HG03196 (cell line): ENCODE results near the gene DENND1A.
"Not testable (repeated sequence)": the region's sequence is repeated elsewhere in the genome, so short reads cannot be mapped to it uniquely, and the experiment has no call there.

Source experiments
- ATAC-seq: cut with Tn5 transposase; IDR thresholded peaks from one replicate; pipeline ENCODE4 v1.9.1; 2021; ENCODE audit not compliant: unreplicated experiment

The DENND1A gene

GRCh38 chr9:123406016-123406415, 523.9 kb downstream of the DENND1A start:
- no peak for ATAC-seq

- ATAC-seq, result no peak
Observed at GRCh38 chr9:123402981-123403509, 526.9 kb downstream of the DENND1A start.

- ATAC-seq, result no peak
Observed at GRCh38 chr9:123401879-123402513, 527.9 kb downstream of the DENND1A start.

GRCh38 chr9:123400926-123401503, 528.9 kb downstream of the DENND1A start:
- ATAC-seq, result no peak

- ATAC-seq, result no peak
Observed at GRCh38 chr9:123399803-123400378, 530.0 kb downstream of the DENND1A start.

GRCh38 chr9:123398938-123399337, 531.0 kb downstream of the DENND1A start:
- not testable (repeated sequence) for ATAC-seq

GRCh38 chr9:123397975-123398374, 532.0 kb downstream of the DENND1A start:
- ATAC-seq, result no peak

GRCh38 chr9:123395689-123396511, 534.0 kb downstream of the DENND1A start:
- ATAC-seq, result no peak

- no peak for ATAC-seq
Observed at GRCh38 chr9:123395276-123395688, 534.6 kb downstream of the DENND1A start.

GRCh38 chr9:123394291-123395235, 535.4 kb downstream of the DENND1A start:
- no peak for ATAC-seq

GRCh38 chr9:123392802-123393201, 537.1 kb downstream of the DENND1A start:
- no peak for ATAC-seq

GRCh38 chr9:123391946-123392345, 538.0 kb downstream of the DENND1A start:
- no peak for ATAC-seq

- no peak for ATAC-seq
Observed at GRCh38 chr9:123391233-123391632, 538.7 kb downstream of the DENND1A start.

- ATAC-seq, result no peak
Observed at GRCh38 chr9:123390337-123391135, 539.4 kb downstream of the DENND1A start.

GRCh38 chr9:123389698-123390097, 540.2 kb downstream of the DENND1A start:
- no peak for ATAC-seq

GRCh38 chr9:123389070-123389469, 540.9 kb downstream of the DENND1A start:
- ATAC-seq, result no peak

GRCh38 chr9:123387686-123388085, 542.2 kb downstream of the DENND1A start:
- no peak for ATAC-seq

- ATAC-seq, result no peak
Observed at GRCh38 chr9:123383512-123384170, 546.3 kb downstream of the DENND1A start.
